Measurements from ENCODE around the gene SLITRK2.

The SLITRK2 gene

GRCh38 chrX:145848448-145848847, 30.8 kb downstream of the SLITRK2 start:
- DNase-seq (ENCODE audit: low read depth, low spot score), result no peak
- H3K4me3 ChIP-seq (ENCODE audit: low read length), result no peak overlapping the region

GRCh38 chrX:145848857-145849256, 31.2 kb downstream of the SLITRK2 start:
- H3K4me3 ChIP-seq (ENCODE audit: low read length), result no peak overlapping the region

GRCh38 chrX:145853181-145853580, 35.6 kb downstream of the SLITRK2 start:
- no peak for DNase-seq (ENCODE audit: low read depth, low spot score)
- no peak overlapping the region for H3K4me3 ChIP-seq (ENCODE audit: low read length)

More at GRCh38 chrX:145848857-145849256, 31.2 kb downstream of the SLITRK2 start:
- no peak for DNase-seq (ENCODE audit: low read depth, low spot score)

GRCh38 chrX:145856181-145856580, 38.6 kb downstream of the SLITRK2 start:
- no peak overlapping the region for H3K4me3 ChIP-seq (ENCODE audit: low read length)
- no peak for DNase-seq (ENCODE audit: low read depth, low spot score)

- DNase-seq (ENCODE audit: low read depth, low spot score), result no peak
- no peak overlapping the region for H3K4me3 ChIP-seq (ENCODE audit: low read length)
These were observed 44.2 kb downstream of the SLITRK2 start for GRCh38 chrX:145861818-145862217.

DNA sequence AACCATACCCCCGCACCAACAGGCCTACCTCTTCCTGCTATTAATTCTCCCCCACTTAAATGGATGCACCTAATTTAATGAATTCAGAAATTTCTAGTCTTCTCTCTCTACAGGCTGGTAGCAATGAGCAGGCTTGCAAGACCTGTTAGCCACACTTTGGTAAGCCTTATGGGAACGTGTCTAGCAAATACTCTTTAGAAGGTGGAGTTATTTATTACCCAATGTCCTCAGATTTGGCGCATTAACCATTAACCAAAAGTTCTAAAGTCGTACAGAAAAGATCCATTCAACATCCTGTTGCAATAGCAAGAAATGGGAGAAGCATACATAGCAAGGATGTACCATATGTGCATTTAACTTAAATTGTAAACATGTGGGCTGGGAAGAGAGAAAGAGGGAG, 47.5 kb downstream of the SLITRK2 start:
- no peak for DNase-seq (ENCODE audit: low read depth, low spot score)
- H3K4me3 ChIP-seq (ENCODE audit: low read length), result no peak overlapping the region

Data from Jurkat, Clone E6-1 (cell line).